Muscle of back (tissue), 11 donors: ENCODE results near the gene PTN. TPM values are rescaled to one million over a fixed set of nuclear protein-coding genes. Genes with fewer than 3 reads are reported as not detected.
A peak's percentile ranks its signal among the peaks of the same experiment; 100 is the strongest.
"Not testable (repeated sequence)": the region's sequence is repeated elsewhere in the genome, so short reads cannot be mapped to it uniquely, and the experiment has no call there.

Experiments used
- DNase-seq, 3 donors: peaks; one replicate each; pipeline versions ENCODE4 v3.0.0 to v3.0.0-alpha.2; 2013
- polyA plus RNA-seq, 10 donors: library from polyadenylated mRNA; unstranded; fragments of 120-200 nt; gene quantifications; one replicate each; pipeline ENCODE4 v1.2.1, GENCODE V29; 2013; ENCODE audit not compliant: insufficient read length in 10 of 10

Gene PTN
- polyA plus RNA-seq, 10 donors = 37.3 to 127 (median 77.0) TPM

DNA sequence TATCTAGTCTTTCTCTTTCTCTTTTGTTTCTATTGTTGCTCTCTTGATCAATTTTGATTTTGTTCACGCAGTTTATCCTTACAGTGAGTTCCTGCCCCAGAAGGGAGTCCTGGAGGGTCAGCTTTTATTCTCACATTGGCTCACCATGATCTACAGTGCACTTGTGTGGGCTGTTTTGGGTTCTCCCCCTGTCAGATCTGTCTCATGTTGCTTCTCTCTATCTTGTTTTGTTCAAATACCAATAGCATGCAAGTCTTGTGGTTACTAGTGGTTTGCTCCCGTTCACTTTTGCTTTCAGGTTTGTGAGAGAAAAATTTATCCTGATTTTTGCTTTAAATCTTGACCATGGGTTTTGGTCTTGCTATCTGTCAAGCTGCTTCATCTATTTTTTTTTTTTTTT lies 74.3 kb downstream of the PTN start:
- no peak for DNase-seq

- not testable (repeated sequence) for DNase-seq
Measured at GRCh38 chr7:137268001-137268865, 75.3 kb downstream of the PTN start.

GRCh38 chr7:137266764-137267163 lies 76.8 kb downstream of the PTN start:
- no peak for DNase-seq

- DNase-seq = not testable (repeated sequence)
Measured at GRCh38 chr7:137265480-137265879, 78.1 kb downstream of the PTN start.

- no peak for DNase-seq
Measured at GRCh38 chr7:137262599-137262998, 80.9 kb downstream of the PTN start.

- DNase-seq = no peak
Measured at GRCh38 chr7:137258552-137258951, 85.0 kb downstream of the PTN start.

DNA sequence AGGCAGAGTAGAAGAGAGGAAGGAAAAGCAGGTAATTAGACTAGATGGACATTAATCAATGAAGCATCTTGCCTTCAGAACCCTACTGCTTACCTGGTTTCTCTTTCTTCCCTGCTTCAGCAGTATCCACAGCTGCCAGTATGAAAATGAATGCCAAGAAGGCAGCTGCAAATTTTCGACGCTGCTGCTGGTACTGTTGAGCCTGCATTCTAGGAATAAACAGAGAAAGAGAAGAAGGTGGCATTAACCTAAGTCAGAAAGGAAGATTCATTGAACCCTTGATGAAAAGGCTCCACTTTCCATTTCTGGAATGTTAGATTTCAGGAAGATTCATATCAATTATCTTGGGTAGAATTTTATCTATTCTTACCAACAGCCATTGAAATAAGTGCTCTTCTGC lies 88.8 kb downstream of the PTN start:
- DNase-seq = no peak

- no peak for DNase-seq
Measured at GRCh38 chr7:137245890-137246289, 97.6 kb downstream of the PTN start.

GRCh38 chr7:137245186-137245585 lies 98.3 kb downstream of the PTN start:
- no peak for DNase-seq

- DNase-seq = no peak
Measured at GRCh38 chr7:137243741-137244140, 99.8 kb downstream of the PTN start.

DNA sequence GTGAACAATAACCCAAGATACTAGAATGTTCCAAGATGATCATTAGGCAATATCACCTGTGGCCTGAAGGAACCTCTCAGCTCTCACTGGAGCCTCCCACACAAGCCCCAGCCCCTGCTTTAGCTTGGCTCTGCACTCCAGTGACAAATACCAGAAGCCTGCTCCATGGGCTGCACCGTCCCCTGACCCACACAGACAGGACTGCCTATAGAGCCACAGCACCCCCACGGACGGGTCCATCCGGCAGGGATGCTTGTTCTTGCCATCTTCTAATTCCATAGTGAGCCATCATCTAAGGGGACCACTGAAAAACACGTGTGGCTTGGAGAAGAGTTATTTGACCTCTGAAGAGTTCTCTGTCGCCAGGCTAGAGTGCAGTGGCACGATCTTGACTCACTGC lies 100.9 kb downstream of the PTN start:
- no peak for DNase-seq

- peak in 1 of 3 donors; percentile 3 for DNase-seq
Measured at GRCh38 chr7:137241655-137242360, 101.7 kb downstream of the PTN start.

- not testable (repeated sequence) for DNase-seq
Measured at GRCh38 chr7:137239186-137239585, 104.3 kb downstream of the PTN start.

DNA sequence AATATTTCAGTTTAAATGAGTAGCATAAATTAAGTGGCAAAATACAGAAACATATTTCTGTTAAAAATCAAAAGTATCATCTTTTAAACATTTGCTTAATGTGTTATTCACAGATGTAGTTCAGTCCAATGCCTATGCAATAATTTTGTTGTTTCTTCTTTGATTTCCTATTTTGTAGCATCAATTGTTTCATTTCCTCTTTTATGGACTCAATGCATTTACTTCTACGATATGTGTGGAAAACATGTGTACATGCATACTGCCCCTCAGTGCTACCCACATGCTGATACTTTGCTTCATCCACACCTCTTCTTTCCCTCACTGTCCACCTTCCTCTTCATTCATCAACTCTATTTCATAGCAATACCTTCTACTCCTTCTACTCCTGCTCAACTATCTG lies 108.1 kb downstream of the PTN start:
- no peak for DNase-seq

GRCh38 chr7:137231167-137231566 lies 112.4 kb downstream of the PTN start:
- no peak for DNase-seq

GRCh38 chr7:137221467-137221866 lies 122.1 kb downstream of the PTN start:
- no peak for DNase-seq

GRCh38 chr7:137213744-137214143 lies 129.8 kb downstream of the PTN start:
- DNase-seq = no peak

GRCh38 chr7:137209151-137209817 lies 134.2 kb downstream of the PTN start:
- peak; percentile 5 to 62 (median 19) for DNase-seq

DNA sequence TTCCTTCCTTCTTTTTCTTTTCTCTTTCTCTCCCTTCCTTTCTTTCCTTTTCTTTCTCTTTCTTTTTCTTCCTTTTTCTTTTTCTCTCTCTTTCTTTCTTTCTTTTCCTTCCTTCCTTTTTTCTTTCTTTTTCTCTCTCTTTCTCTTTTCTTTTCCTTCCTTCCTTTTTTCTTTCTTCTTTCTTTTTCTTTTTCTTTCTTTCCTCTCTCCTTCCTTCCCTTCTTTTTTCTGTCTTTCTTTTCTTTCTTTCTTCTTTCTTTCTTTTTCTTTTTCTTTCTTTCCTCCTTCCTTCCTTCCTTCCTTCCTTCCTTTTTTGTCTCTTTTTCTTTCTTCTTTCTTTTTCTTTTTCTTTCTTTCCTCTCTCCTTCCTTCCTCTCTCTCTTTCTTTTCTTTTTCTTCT lies 136.8 kb downstream of the PTN start:
- no peak for DNase-seq

DNA sequence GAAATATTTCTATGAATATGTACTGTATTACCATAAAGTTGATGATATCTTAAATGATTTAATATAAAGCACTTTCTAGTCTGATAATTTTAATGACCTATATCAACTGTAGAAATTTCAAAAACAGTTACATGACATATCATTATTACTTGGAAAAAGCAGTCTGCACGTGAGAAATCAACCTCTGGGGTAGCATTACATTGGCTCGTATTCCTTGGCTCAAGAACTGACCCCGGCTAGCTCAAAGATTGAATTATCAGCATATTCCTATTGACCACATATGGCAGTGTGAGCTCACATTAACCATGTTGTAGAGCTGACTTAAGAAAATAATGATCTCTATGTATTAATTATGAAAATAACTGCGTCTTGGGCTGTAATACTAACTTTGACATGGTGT lies 139.3 kb downstream of the PTN start:
- DNase-seq = peak; percentile 6 to 62 (median 34)

DNA sequence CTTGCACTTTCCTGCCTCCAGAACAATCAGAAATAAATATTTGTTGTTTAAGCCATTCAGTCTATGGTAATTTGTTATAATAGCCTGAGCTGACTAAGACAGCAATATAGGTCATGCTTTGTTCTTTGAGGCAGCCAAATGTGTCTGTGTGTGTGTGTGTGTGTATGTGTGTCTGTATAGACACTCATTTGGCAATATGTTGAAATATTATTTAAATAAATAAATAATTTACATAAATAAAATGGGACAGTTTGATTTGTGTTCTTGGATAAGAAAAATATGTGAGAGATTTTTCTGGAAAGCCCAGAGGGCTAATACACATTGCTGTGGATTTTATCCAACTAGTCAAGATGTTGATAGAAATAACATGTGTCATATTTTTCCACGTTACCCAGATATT lies 140.2 kb downstream of the PTN start:
- peak; percentile 4 to 51 (median 36) for DNase-seq

- DNase-seq = no peak
Measured at GRCh38 chr7:137196648-137197047, 146.9 kb downstream of the PTN start.

DNA sequence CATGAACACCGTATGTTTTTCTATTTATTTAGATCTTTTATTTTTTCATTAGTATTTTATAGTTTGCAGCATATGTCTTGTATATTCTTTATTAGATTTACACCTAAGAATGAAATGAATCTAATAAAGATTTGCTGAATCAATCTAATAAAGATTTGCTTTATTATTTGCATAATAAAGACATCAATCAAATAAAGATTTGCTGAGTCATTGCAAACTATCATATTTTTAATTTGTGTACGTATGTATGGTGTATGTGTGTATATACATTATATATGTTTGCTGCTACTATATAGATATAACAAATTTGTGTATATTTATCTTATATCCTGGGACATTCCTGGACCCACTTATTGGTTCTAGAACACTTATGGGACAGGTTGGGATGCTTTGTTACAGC lies 147.5 kb downstream of the PTN start:
- DNase-seq = no peak
